Effector memory CD4-positive, alpha-beta T cell (primary cell): ENCODE results near the gene P4HB.
A peak's percentile ranks its signal among the peaks of the same experiment; 100 is the strongest.

Experiments
- DNase-seq, 3 donors: peaks; one replicate each; pipeline ENCODE4 v3.0.0-alpha.2; 2020
- H3K27ac ChIP-seq: 2 replicates; pipeline ENCODE4 v1.7.0; 2013; ENCODE audit warnings: mild to moderate bottlenecking, low read length, moderate library complexity; ENCODE audit not compliant: insufficient read depth, poor library complexity, severe bottlenecking
- H3K27me3 ChIP-seq: replicated peaks from 2 replicates; pipeline ENCODE4 v1.7.0; 2013; ENCODE audit warnings: mild to moderate bottlenecking, low read length; ENCODE audit not compliant: insufficient read depth, control insufficient read depth, poor library complexity, severe bottlenecking
- H3K36me3 ChIP-seq: 2 replicates; pipeline ENCODE4 v1.7.0; 2013; ENCODE audit warnings: mild to moderate bottlenecking, low read length, moderate library complexity; ENCODE audit not compliant: control insufficient read depth, insufficient read depth
- H3K4me1 ChIP-seq: 2 replicates; pipeline ENCODE4 v1.7.0; 2013; ENCODE audit warnings: low read length, mild to moderate bottlenecking; ENCODE audit not compliant: control insufficient read depth, insufficient read depth, poor library complexity, severe bottlenecking
- H3K4me3 ChIP-seq: 2 replicates; pipeline ENCODE4 v1.7.0; 2013; ENCODE audit warnings: low read length, low read depth, mild to moderate bottlenecking; ENCODE audit not compliant: insufficient read depth, poor library complexity, severe bottlenecking
- H3K9me3 ChIP-seq: 2 replicates; pipeline ENCODE4 v1.7.0; 2013; ENCODE audit warnings: mild to moderate bottlenecking, low read length, moderate library complexity; ENCODE audit not compliant: control insufficient read depth

The P4HB gene

GRCh38 chr17:81898029-81898866, 37.9 kb upstream of the P4HB start:
- Histone ChIP-seq H3K27me3 (peaks cover 10% of the 10 kb centered on the region), H3K36me3 (peaks cover 22% of the 10 kb centered on the region), H3K4me3 (no peak overlapping the region), H3K9me3 (no peaks in the 10 kb centered on the region), H3K27ac (no peak overlapping the region), H3K4me1 (peaks cover 10% of the 10 kb centered on the region)
- DNase-seq: no peak

- Histone ChIP-seq H3K27me3 (no peaks in the 10 kb centered on the region), H3K4me3 (no peak overlapping the region), H3K27ac (no peak overlapping the region), H3K9me3 (no peaks in the 10 kb centered on the region), H3K36me3 (peaks cover 21% of the 10 kb centered on the region), H3K4me1 (peaks cover 4% of the 10 kb centered on the region)
- DNase-seq: no peak
Measured at GRCh38 chr17:81895400-81895799, 35.1 kb upstream of the P4HB start.

GRCh38 chr17:81891303-81891552, 30.9 kb upstream of the P4HB start:
- Histone ChIP-seq H3K4me3 (peak overlapping the region; percentile 57), H3K27me3 (no peaks in the 10 kb centered on the region), H3K27ac (peak overlapping the region; percentile 77), H3K36me3 (peaks cover 40% of the 10 kb centered on the region), H3K9me3 (no peaks in the 10 kb centered on the region), H3K4me1 (peaks cover 9% of the 10 kb centered on the region)
- no peak for DNase-seq

DNA sequence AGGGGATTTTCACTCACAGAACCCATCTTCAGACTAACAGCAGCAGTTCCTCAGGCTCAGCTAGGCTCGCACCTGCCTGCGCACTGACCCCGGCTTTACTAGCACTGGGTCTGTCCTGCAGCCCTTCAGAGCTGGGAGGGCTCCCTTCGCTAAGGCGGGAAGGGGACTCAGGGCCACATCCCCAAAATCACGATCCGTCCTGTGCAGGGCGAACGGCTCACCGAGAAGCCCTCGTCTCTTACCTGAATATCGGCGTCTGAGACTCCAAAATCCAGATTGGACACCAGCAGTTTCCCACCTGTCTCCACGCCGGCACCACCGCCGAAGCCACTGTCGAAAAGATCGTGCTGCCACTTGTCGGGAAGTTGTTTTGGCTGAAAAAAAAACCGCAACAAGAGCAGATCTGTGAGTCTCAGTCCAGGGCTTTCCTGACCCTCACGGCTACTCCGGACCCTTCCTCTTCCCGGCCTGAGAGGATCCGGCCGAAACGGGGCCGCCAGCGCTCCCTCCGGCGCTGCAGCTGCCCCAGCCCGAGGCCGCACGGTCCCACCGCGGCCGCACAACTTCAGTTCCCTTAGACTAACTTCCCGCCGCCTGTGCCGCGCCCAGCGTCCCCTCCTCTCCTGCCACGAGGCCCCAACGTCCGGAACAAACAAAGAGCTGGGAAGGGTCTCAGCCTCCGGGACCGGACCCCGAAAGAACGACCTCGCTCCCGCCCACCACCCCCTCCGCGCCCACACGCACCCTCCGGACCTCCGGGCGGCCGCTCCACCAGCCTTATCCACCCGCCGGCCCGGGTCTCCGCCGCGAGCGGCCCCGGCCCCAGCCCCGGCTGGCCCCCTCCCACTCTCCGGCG, 30.3 kb upstream of the P4HB start:
- H3K4me1 ChIP-seq: peaks cover 9% of the 10 kb centered on the region
- peak overlapping the region; percentile 57 for H3K4me3 ChIP-seq
- DNase-seq: no peak
- H3K36me3 ChIP-seq: peaks cover 40% of the 10 kb centered on the region
- H3K27me3 ChIP-seq: no peaks in the 10 kb centered on the region
- H3K9me3 ChIP-seq: no peaks in the 10 kb centered on the region
- H3K27ac ChIP-seq: peak overlapping the region; percentile 77

GRCh38 chr17:81889602-81890001, 29.3 kb upstream of the P4HB start:
- no peak for DNase-seq
- Histone ChIP-seq H3K4me3 (no peak overlapping the region), H3K27me3 (no peaks in the 10 kb centered on the region), H3K27ac (no peak overlapping the region), H3K9me3 (no peaks in the 10 kb centered on the region), H3K36me3 (peaks cover 44% of the 10 kb centered on the region), H3K4me1 (peaks cover 9% of the 10 kb centered on the region)

GRCh38 chr17:81888988-81889595, 28.8 kb upstream of the P4HB start:
- Histone ChIP-seq H3K9me3 (no peaks in the 10 kb centered on the region), H3K4me3 (no peak overlapping the region), H3K36me3 (peaks cover 48% of the 10 kb centered on the region), H3K4me1 (peaks cover 9% of the 10 kb centered on the region), H3K27ac (no peak overlapping the region), H3K27me3 (no peaks in the 10 kb centered on the region)
- no peak for DNase-seq

GRCh38 chr17:81888105-81888987, 28.0 kb upstream of the P4HB start:
- H3K27me3 ChIP-seq: no peaks in the 10 kb centered on the region
- H3K4me3 ChIP-seq: no peak overlapping the region
- H3K4me1 ChIP-seq: peaks cover 9% of the 10 kb centered on the region
- peaks cover 51% of the 10 kb centered on the region for H3K36me3 ChIP-seq
- no peak overlapping the region for H3K27ac ChIP-seq
- no peaks in the 10 kb centered on the region for H3K9me3 ChIP-seq
- DNase-seq: no peak

DNA sequence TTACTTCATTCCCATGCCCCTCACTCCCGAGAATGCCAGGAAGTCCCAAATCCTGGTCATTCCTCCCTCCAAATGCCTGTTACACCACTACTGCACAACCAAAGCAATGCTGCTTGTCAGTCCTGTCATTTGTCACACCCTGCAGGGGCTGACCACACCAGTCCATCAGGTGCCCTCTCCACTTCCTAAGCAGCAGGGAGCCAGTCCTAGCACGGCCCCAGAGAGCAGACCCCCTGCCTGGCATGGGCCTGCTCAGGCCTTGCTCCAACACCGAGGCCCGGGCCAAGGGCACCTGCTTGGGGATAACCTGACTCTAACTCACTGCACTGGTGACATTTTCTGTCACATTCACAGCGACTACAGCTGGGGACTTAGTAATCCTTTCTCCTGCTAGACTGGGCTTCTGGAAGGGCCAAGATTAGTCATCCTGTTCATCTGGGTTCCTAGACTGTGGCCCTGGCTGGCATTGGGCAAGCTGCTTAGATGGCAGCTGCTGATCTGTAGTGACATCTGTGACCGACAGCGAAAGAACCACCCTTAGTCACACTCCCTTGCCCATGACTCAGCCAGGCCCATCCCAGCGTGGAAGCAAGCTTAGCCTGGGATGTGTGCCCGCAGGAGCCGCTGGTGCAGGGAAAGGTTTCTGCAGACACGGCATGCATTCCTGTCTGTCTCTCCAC, 25.7 kb upstream of the P4HB start:
- H3K36me3 ChIP-seq: peaks cover 51% of the 10 kb centered on the region
- H3K4me1 ChIP-seq: peaks cover 9% of the 10 kb centered on the region
- H3K27ac ChIP-seq: no peak overlapping the region
- no peak overlapping the region for H3K4me3 ChIP-seq
- no peaks in the 10 kb centered on the region for H3K9me3 ChIP-seq
- DNase-seq: no peak
- H3K27me3 ChIP-seq: no peaks in the 10 kb centered on the region

DNA sequence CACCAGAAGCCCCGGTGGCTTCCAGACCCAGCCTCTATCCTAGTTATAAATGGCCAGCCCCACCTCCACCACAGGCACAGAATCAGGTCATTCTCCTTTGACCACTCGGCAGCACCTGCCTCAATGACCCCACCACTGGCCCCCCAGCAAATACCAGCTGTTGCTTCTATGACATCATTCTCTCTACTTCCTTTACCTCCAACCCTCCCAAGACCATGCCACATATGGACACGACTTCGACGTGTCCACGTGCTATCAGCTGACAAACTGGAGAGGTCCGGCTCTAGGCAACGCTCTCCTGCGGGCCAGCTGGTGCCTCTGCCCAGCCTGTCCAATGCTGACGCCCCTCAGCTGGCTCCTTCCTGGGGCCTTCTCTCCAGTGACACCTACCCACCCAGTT, 25.1 kb upstream of the P4HB start:
- peaks cover 51% of the 10 kb centered on the region for H3K36me3 ChIP-seq
- H3K4me3 ChIP-seq: no peak overlapping the region
- no peaks in the 10 kb centered on the region for H3K9me3 ChIP-seq
- no peaks in the 10 kb centered on the region for H3K27me3 ChIP-seq
- H3K4me1 ChIP-seq: peaks cover 5% of the 10 kb centered on the region
- no peak overlapping the region for H3K27ac ChIP-seq
- no peak for DNase-seq
